ENCODE measurements around the gene CPA2. TPM values are rescaled to one million over a fixed set of nuclear protein-coding genes. Genes with fewer than 3 reads are reported as not detected.

The CPA2 gene
- total RNA-seq, 6 donors from 2014 or later: 1.1 to 2.8 TPM; not detected in 4

DNA sequence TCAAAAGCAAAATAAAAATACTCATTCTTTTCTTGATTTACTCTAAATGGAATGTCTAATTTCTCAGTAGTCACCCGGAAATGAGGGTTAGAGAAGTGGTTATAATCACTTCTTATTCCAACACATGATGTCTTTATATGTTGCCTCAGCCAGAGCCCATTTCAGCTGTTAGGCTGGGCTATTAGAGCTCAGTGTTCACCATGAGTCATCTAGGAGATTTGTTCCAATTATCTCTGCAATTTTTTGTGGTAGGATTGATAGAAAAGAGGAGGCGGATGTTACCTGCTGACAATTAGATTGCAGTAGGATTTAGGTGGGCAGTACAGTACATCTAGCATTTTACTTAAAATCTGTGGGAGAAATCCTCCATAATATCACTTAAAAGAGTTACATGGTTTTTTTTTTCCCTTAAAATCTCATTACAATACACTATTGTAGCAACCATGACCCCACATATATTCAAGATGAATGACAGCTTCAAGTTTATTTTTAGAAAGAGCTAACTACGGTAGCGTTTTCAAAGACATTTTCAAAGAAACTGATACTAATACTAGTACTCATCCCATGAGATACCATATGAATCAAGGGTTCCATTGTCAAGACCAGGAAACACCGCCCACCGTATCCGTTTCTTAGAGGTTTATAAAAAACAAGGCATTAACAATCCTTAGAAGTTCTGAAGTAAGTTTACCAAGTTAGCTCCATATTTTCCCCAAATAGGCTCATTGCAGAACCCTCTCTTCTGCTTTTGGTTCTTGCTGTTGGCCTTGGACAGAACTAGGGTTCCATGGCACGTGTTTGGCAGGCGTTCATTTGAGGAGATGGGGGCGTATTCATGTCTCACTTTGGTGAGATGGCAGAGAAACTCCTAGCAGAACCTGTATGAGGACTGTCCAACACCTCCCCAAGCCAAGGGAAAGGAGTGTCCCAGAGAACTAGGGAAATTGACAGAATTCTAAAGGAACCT is 10.4 kb downstream of the CPA2 start:
- ATAC-seq (ENCODE audit: low FRiP score in 2 of 2) (peak in 1 of 2 donors; percentile 46), DNase-seq (no peak)
- 78 to 84% methylated on average over 10 of the region's 10 CpGs for WGBS, 2 donors
- Histone ChIP-seq H3K9me3 (no peaks in the 10 kb centered on the region), H3K27me3 (no peaks in the 10 kb centered on the region), H3K36me3 (no peaks in the 10 kb centered on the region), H3K4me1 (peaks cover 5 to 14% (median 11%) of the 10 kb centered on the region in 4 donors), H3K4me3 (no peak overlapping the region), H3K27ac (no peak overlapping the region)
- TF ChIP-seq POLR2A (IDR thresholded peaks at IDR 0.05) (no peak), EP300 (IDR thresholded peaks at IDR 0.05) (no peak), POLR2AphosphoS5 (IDR thresholded peaks at IDR 0.05) (no peak)
- TF ChIP-seq, protein P1, sequence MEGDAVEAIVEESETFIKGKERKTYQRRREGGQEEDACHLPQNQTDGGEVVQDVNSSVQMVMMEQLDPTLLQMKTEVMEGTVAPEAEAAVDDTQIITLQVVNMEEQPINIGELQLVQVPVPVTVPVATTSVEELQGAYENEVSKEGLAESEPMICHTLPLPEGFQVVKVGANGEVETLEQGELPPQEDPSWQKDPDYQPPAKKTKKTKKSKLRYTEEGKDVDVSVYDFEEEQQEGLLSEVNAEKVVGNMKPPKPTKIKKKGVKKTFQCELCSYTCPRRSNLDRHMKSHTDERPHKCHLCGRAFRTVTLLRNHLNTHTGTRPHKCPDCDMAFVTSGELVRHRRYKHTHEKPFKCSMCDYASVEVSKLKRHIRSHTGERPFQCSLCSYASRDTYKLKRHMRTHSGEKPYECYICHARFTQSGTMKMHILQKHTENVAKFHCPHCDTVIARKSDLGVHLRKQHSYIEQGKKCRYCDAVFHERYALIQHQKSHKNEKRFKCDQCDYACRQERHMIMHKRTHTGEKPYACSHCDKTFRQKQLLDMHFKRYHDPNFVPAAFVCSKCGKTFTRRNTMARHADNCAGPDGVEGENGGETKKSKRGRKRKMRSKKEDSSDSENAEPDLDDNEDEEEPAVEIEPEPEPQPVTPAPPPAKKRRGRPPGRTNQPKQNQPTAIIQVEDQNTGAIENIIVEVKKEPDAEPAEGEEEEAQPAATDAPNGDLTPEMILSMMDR (IDR thresholded peaks at IDR 0.05): no peak

DNA sequence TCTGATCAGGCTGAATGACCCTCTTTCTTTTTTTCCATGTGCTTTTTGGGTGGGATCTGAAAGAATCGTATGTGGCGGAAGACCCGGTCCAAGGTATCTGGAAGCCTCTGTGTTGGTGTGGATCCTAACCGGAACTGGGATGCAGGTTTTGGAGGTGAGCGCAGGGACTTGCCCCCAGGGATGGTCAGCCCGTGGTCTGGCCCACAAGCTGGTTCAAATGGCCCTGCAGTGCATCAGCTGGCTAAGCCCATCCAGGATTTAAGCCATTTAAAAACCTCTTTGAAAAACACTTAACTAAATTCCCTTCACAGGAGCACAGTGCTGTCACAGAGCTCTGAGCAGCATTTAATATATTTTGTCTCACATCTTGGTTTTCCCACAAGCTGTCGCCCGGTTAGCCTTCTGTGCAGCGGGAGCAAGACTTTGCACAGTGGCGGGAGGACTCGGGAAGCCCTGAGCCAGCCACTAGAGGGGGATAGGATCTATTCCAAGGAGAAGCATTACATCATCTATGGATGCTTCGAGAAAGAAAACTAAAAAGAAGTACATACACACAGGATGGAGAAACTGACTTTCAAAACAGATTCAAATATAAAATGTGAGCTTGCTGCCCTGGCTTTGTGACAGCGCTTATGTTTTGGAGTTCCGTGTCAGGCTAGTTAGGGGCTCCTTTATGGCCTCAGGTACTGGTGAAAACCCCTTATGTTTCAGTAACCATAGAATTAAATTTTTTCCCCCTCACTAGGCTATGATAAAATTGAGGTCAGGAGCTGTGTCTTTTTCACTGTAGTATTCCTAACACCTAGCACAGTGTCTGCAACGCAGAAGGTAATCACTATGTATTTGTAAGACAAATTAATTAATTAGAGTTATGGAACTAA is 11.3 kb downstream of the CPA2 start:
- no peak overlapping the region for H3K4me3 ChIP-seq
- no peaks in the 10 kb centered on the region for H3K9me3 ChIP-seq
- DNase-seq (peak in 1 of 2 donors; percentile 27), ATAC-seq (ENCODE audit: low FRiP score in 2 of 2) (peak; percentile 41 to 75)
- no peaks in the 10 kb centered on the region for H3K27me3 ChIP-seq
- H3K27ac ChIP-seq: no peak overlapping the region
- no peaks in the 10 kb centered on the region for H3K36me3 ChIP-seq
- 67 to 68% methylated on average over 15 of the region's 15 CpGs for WGBS, 2 donors
- H3K4me1 ChIP-seq: peaks cover 1 to 9% (median 7%) of the 10 kb centered on the region in 4 donors
- TF ChIP-seq, protein P1 (IDR thresholded peaks at IDR 0.05): peak in 5 of 6 experiments; percentile 34 to 56 (median 44)
- TF ChIP-seq POLR2A (IDR thresholded peaks at IDR 0.05) (no peak), POLR2AphosphoS5 (IDR thresholded peaks at IDR 0.05) (no peak)

DNA sequence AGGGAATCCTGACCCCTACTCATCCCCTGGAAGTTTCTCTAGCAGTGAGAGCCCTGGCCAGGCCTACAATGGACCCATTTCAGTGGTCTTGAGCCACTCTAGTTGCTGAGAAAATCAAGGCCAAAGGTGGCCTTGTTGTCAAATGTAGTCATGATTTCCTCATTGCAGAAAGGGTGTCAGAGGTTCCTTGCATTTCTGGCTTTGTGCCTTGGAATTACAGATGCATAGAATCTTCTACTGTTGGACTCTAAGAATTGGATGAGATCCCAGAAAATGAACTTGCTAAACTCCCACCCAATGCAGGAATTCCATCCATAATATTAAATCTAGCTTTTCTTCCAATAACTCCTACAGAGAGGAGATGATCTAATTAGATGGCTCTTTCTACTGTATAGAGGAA is 12.2 kb downstream of the CPA2 start:
- no peak overlapping the region for H3K27ac ChIP-seq
- no peak overlapping the region for H3K4me3 ChIP-seq
- no peaks in the 10 kb centered on the region for H3K27me3 ChIP-seq
- no peak for ATAC-seq (ENCODE audit: low FRiP score in 2 of 2)
- peaks cover 0 to 3% (median under 1%) of the 10 kb centered on the region in 4 donors for H3K4me1 ChIP-seq
- no peaks in the 10 kb centered on the region for H3K9me3 ChIP-seq
- no peak for DNase-seq
- H3K36me3 ChIP-seq: no peaks in the 10 kb centered on the region
- TF ChIP-seq POLR2AphosphoS5 (IDR thresholded peaks at IDR 0.05) (no peak), POLR2A (IDR thresholded peaks at IDR 0.05) (no peak), EP300 (IDR thresholded peaks at IDR 0.05) (no peak)
- TF ChIP-seq, protein P1 (IDR thresholded peaks at IDR 0.05): no peak

DNA sequence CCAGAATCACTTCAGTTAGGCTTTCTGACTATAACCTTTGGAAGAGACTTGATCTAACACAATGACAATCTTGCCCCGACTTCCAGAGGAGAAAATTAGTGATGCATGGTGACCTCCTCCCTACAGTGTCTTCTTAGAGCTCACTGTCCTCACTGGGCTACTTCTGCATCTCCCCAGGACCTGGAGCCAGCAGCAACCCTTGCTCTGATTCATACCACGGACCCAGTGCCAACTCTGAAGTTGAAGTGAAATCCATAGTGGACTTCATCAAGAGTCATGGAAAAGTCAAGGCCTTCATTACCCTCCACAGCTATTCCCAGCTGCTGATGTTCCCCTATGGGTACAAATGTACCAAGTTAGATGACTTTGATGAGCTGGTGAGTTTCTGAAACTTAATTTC is 12.6 kb downstream of the CPA2 start:
- no peak for DNase-seq

More for the DNA sequence above, 12.6 kb downstream of the CPA2 start:
- no peak overlapping the region for H3K27ac ChIP-seq
- no peaks in the 10 kb centered on the region for H3K27me3 ChIP-seq
- no peaks in the 10 kb centered on the region for H3K4me1 ChIP-seq
- 75 to 82% methylated on average over 2 of the region's 2 CpGs for WGBS, 2 donors
- no peaks in the 10 kb centered on the region for H3K9me3 ChIP-seq
- H3K36me3 ChIP-seq: no peaks in the 10 kb centered on the region
- TF ChIP-seq POLR2AphosphoS5 (IDR thresholded peaks at IDR 0.05): no peak
- TF ChIP-seq, protein P1 (IDR thresholded peaks at IDR 0.05): no peak
- no peak for TF ChIP-seq EP300 (IDR thresholded peaks at IDR 0.05)
- TF ChIP-seq POLR2A (IDR thresholded peaks at IDR 0.05): no peak
- H3K4me3 ChIP-seq: no peak overlapping the region
- ATAC-seq (ENCODE audit: low FRiP score in 2 of 2): no peak

Measured in upper lobe of left lung (tissue), 6 donors.